Measurements from ENCODE around the gene MLC1.

- no peak for TF ChIP-seq POLR2A (IDR thresholded peaks at IDR 0.05)
- TF ChIP-seq, protein P1, sequence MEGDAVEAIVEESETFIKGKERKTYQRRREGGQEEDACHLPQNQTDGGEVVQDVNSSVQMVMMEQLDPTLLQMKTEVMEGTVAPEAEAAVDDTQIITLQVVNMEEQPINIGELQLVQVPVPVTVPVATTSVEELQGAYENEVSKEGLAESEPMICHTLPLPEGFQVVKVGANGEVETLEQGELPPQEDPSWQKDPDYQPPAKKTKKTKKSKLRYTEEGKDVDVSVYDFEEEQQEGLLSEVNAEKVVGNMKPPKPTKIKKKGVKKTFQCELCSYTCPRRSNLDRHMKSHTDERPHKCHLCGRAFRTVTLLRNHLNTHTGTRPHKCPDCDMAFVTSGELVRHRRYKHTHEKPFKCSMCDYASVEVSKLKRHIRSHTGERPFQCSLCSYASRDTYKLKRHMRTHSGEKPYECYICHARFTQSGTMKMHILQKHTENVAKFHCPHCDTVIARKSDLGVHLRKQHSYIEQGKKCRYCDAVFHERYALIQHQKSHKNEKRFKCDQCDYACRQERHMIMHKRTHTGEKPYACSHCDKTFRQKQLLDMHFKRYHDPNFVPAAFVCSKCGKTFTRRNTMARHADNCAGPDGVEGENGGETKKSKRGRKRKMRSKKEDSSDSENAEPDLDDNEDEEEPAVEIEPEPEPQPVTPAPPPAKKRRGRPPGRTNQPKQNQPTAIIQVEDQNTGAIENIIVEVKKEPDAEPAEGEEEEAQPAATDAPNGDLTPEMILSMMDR (IDR thresholded peaks at IDR 0.05): no peak
Measured at GRCh38 chr22:50086526-50086925, 1.3 kb upstream of the MLC1 start.
